Measurements from ENCODE around the gene CSAD.
"Not testable (repeated sequence)": the region's sequence is repeated elsewhere in the genome, so short reads cannot be mapped to it uniquely, and the experiment has no call there.

The CSAD gene

GRCh38 chr12:53217931-53218307, 37.2 kb upstream of the CSAD start:
- no peak for DNase-seq

GRCh38 chr12:53217051-53217930, 36.6 kb upstream of the CSAD start:
- DNase-seq = peak; percentile 36

GRCh38 chr12:53215497-53215896, 34.8 kb upstream of the CSAD start:
- DNase-seq = no peak

GRCh38 chr12:53214687-53215455, 34.1 kb upstream of the CSAD start:
- no peak for DNase-seq

GRCh38 chr12:53214221-53214620, 33.5 kb upstream of the CSAD start:
- no peak for DNase-seq

- DNase-seq = peak; percentile 77
Measured at GRCh38 chr12:53213348-53213747, 32.6 kb upstream of the CSAD start.

GRCh38 chr12:53212931-53213330, 32.2 kb upstream of the CSAD start:
- no peak for DNase-seq

- no peak for DNase-seq
Measured at GRCh38 chr12:53211476-53212381, 31.0 kb upstream of the CSAD start.

GRCh38 chr12:53210843-53211242, 30.1 kb upstream of the CSAD start:
- no peak for DNase-seq

- peak; percentile 36 for DNase-seq
Measured at GRCh38 chr12:53208877-53209463, 28.2 kb upstream of the CSAD start.

- no peak for DNase-seq
Measured at GRCh38 chr12:53208435-53208834, 27.7 kb upstream of the CSAD start.

- peak; percentile 80 for DNase-seq
Measured at GRCh38 chr12:53207042-53207441, 26.3 kb upstream of the CSAD start, which contains the start of gene ITGB7. ITGB7 (minus strand) TSS chr12:53207251; CDS start chr12:53200443, 6,808 bp downstream.

- peak; percentile 68 for DNase-seq
Measured at GRCh38 chr12:53205747-53206419, 25.2 kb upstream of the CSAD start.

- DNase-seq = no peak
Measured at GRCh38 chr12:53204351-53204750, 23.6 kb upstream of the CSAD start.

GRCh38 chr12:53202316-53202715, 21.6 kb upstream of the CSAD start:
- DNase-seq = not testable (repeated sequence)

GRCh38 chr12:53201639-53202038, 20.9 kb upstream of the CSAD start:
- DNase-seq = no peak

GRCh38 chr12:53201177-53201541, 20.4 kb upstream of the CSAD start:
- DNase-seq = no peak

GRCh38 chr12:53200458-53201176, 19.9 kb upstream of the CSAD start:
- DNase-seq = peak; percentile 27

- DNase-seq = no peak
Measured at GRCh38 chr12:53200107-53200457, 19.4 kb upstream of the CSAD start.

- no peak for DNase-seq
Measured at GRCh38 chr12:53199700-53200099, 19.0 kb upstream of the CSAD start.

- DNase-seq = peak; percentile 32
Measured at GRCh38 chr12:53198486-53199110, 17.9 kb upstream of the CSAD start.
